GM18505 (cell line): ENCODE data around the gene ARHGEF7.
"Not testable (repeated sequence)": the region's sequence is repeated elsewhere in the genome, so short reads cannot be mapped to it uniquely, and the experiment has no call there.

Source experiments
- ATAC-seq: cut with Tn5 transposase; IDR thresholded peaks from one replicate; pipeline ENCODE4 v1.9.1; 2021; ENCODE audit not compliant: unreplicated experiment
- POLR2A ChIP-seq: IDR thresholded peaks from 4 replicates; pipeline ENCODE4 v1.6.1; 2011; ENCODE audit warnings: borderline replicate concordance; ENCODE audit not compliant: insufficient read depth, insufficient read length; ENCODE audit errors: extremely low read depth

Gene ARHGEF7

GRCh38 chr13:111253365-111253872 lies 138.3 kb downstream of the ARHGEF7 start:
- no peak for ATAC-seq
- TF ChIP-seq POLR2A: no peak

- ATAC-seq: no peak
- TF ChIP-seq POLR2A: no peak
Observed at GRCh38 chr13:111255228-111255790, 140.2 kb downstream of the ARHGEF7 start.

DNA sequence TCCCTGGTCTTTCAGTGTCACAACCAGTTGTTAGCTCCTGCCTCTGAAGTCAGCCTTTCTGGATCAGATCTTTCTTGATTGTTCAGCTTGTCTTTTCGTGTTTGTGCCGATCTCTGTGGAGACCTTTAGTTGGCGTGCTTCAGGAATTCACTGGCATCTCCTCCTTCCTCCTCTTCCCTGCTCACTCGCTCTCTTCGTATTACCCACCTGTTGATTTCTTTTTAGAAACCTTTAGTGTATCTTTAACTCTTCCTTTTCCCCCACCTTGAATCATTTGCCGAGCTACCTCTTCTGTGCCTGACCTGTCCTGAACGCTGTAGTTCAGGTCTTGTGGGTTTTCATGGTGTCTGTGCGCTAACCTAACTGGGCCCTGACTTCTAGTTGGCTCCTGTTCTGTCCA lies 141.3 kb downstream of the ARHGEF7 start:
- TF ChIP-seq POLR2A: no peak
- no peak for ATAC-seq

GRCh38 chr13:111256946-111257345 lies 141.8 kb downstream of the ARHGEF7 start:
- no peak for ATAC-seq
- TF ChIP-seq POLR2A: no peak

DNA sequence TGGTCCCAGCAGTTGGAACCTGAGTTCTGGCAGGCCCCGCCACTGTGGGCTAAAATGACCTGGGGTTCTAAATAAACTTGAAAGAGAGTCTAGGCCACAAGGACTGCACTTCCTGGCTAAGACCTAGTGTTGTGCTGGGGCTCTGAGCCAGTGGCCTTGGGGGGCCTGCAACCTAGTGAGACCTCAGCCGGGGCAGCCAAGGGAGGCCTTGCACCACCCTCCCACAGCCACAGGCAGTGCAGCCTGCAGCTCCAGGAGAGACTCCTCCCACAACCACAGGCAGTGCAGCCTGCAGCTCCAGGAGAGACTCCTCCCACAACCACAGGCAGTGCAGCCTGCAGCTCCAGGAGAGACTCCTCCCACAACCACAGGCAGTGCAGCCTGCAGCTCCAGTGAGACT lies 142.8 kb downstream of the ARHGEF7 start:
- not testable (repeated sequence) for ATAC-seq

- no peak for ATAC-seq
Observed at GRCh38 chr13:111258637-111259036, 143.5 kb downstream of the ARHGEF7 start.

DNA sequence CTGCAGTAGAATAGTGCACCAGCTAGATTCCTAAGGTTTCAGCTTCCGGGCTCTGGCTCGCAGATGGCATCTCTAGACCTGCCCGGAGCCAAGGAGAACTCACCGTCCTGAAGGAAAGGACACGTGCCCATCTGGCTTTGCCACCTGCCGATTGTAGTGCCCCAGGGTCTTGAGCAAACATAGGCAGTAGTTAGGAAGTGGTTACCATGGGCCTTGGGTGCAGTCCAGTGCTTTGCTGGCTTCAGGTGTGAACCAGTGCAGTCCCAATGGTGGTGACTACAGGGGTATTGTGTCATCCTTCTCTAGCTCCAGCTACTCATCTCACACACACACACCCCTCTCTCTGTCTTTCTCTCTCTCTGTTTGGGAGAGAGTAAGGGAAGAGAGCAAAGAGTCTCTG lies 143.9 kb downstream of the ARHGEF7 start:
- TF ChIP-seq POLR2A: no peak
- ATAC-seq: no peak

More at GRCh38 chr13:111258637-111259036, 143.5 kb downstream of the ARHGEF7 start:
- no peak for TF ChIP-seq POLR2A

DNA sequence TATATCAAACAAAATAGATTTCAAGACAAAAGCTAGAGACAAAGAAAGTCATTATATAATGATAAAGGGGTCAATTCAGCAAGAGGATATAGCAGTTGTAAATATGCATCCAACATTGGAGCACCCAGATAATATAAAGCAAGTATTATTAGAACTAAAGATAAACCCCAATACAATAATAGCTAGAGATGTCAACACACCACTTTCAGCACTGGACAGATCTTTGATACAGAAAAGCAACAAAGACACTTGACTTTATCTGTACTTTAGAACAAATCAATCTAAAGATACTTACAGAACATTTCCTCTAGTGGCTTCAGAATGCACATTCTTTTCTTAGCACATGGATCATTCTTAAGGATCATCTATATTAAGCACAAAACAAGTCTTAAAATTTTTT lies 146.2 kb downstream of the ARHGEF7 start:
- TF ChIP-seq POLR2A: no peak
- no peak for ATAC-seq

GRCh38 chr13:111262281-111262680 lies 147.2 kb downstream of the ARHGEF7 start:
- no peak for TF ChIP-seq POLR2A

DNA sequence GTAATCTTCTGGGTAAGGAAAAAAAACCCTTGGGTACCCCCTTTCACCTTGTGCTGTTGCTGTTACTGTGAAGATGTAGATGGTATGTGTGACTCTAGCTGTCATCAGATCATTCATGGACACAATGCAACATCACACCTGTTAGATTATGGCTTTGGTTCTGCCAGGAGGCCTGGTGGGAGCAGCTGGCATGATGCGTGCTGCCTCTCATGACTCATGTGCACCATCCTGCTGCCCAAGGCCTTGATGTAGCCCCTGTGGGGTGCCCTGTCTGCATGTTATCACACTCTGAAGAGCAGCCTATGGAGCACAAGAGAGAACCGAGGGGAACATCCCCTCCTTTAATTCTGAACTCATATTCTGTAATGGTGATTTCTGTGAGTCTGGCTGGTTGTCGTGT lies 147.6 kb downstream of the ARHGEF7 start:
- no peak for ATAC-seq
- no peak for TF ChIP-seq POLR2A

More at GRCh38 chr13:111262281-111262680, 147.2 kb downstream of the ARHGEF7 start:
- no peak for ATAC-seq

GRCh38 chr13:111263566-111263965 lies 148.5 kb downstream of the ARHGEF7 start:
- no peak for TF ChIP-seq POLR2A
- ATAC-seq: no peak

- ATAC-seq: no peak
Observed at GRCh38 chr13:111265006-111265700, 150.0 kb downstream of the ARHGEF7 start.

GRCh38 chr13:111265701-111266035 lies 150.6 kb downstream of the ARHGEF7 start:
- ATAC-seq: no peak
- no peak for TF ChIP-seq POLR2A

More at GRCh38 chr13:111265006-111265700, 150.0 kb downstream of the ARHGEF7 start:
- TF ChIP-seq POLR2A: no peak

GRCh38 chr13:111267205-111267604 lies 152.1 kb downstream of the ARHGEF7 start:
- TF ChIP-seq POLR2A: no peak
- ATAC-seq: no peak

DNA sequence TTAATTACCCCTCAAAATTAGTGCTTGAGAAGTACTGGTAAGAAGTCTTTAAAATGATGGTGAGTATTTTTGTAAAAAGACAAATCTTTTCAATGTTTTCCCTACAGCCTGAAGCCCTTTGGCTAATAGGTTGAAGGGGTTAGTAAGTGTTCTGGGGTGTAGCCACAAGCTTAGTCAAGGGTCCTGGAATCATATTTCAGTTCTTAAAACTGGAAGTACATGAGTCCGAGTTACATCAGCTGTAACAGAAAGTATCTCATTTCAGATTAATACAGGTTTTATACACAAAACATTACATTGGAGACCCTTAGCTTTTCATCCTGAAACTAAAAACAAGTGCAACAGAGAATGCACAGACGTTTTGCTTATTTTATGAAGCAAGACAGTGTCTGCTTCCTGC lies 152.7 kb downstream of the ARHGEF7 start:
- TF ChIP-seq POLR2A: no peak
- no peak for ATAC-seq

- no peak for TF ChIP-seq POLR2A
- ATAC-seq: no peak
Observed at GRCh38 chr13:111269508-111269907, 154.4 kb downstream of the ARHGEF7 start.
